GM23248 (cell line): ENCODE results near the gene SRRM4.

Experiments used
- EZH2 ChIP-seq: fragments of 200-600 bp; sonication (generic); IDR thresholded peaks from 2 replicates; pipeline ENCODE4 v1.6.1; 2018; ENCODE audit warnings: antibody characterized with exemption, mild to moderate bottlenecking; ENCODE audit not compliant: insufficient read depth, poor library complexity, severe bottlenecking
- EZH2phosphoT487 ChIP-seq: fragments of 200-600 bp; sonication (generic); IDR thresholded peaks from 2 replicates; pipeline ENCODE4 v1.6.1; 2018; ENCODE audit warnings: antibody characterized with exemption, moderate library complexity, mild to moderate bottlenecking, low read depth; ENCODE audit not compliant: insufficient read depth

DNA sequence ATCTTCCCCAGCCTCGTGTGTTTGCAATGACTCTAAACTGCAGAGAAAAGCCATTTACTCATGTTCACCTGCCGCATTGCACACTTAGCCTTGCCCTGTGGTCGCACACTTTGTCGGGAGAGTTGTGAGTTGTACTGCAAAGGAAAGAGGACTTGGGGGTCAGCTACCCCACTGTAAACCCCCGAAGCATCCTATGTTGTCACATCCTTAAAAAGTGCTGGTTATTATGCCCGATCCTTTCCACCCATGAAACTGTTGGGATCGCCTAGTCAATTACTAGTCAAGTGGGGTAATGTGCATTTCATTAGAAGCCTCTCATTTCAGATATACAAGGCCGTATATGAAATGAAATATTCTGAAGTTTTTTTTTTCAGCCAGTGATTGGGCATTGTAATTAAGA, 98.2 kb downstream of the SRRM4 start:
- TF ChIP-seq EZH2phosphoT487 = no peak
- TF ChIP-seq EZH2 = no peak
